Measurements from ENCODE around the gene CLMN.

The CLMN gene

GRCh38 chr14:95144849-95145248 is 174.9 kb downstream of the CLMN start:
- Histone ChIP-seq H3K79me2 (ENCODE audit: insufficient read depth, low read length) (peaks cover 67% of the 10 kb centered on the region), H3K9ac (ENCODE audit: low read length) (no peak overlapping the region), H3K9me3 (ENCODE audit: low read length) (peaks cover 3% of the 10 kb centered on the region; the same call in 1 of the 2 replicates), H3K27ac (ENCODE audit: low read depth, low read length, poor library complexity, severe bottlenecking) (no peak overlapping the region), H3K9me2 (ENCODE audit: low read depth, low read length) (no peaks in the 10 kb centered on the region), H3K4me3 (ENCODE audit: low read depth, low read length, poor library complexity, severe bottlenecking) (no peak overlapping the region), H3K36me3 (ENCODE audit: insufficient read depth, low read length) (peaks cover 10% of the 10 kb centered on the region), H3K4me1 (ENCODE audit: insufficient read depth, low read length, severe bottlenecking) (peaks cover 36% of the 10 kb centered on the region), H4K20me1 (ENCODE audit: insufficient read depth, low read length) (no peaks in the 10 kb centered on the region; the same call in 1 of the 2 replicates), H3F3A (ENCODE audit: insufficient read depth, low read length) (no peaks in the 10 kb centered on the region), H2AFZ (ENCODE audit: low read length) (no peak overlapping the region), H3K4me2 (ENCODE audit: low read length) (no peak overlapping the region), H3K27me3 (ENCODE audit: insufficient read depth, low read length) (no peaks in the 10 kb centered on the region)
- no peak for TF ChIP-seq EZH2 (IDR thresholded peaks at IDR 0.05; ENCODE audit: borderline replicate concordance, low read length)
- no peak for TF ChIP-seq CTCF (IDR thresholded peaks at IDR 0.05; ENCODE audit: low read length)

GRCh38 chr14:95143808-95144620 is 175.7 kb downstream of the CLMN start:
- Histone ChIP-seq H3K4me1 (ENCODE audit: insufficient read depth, low read length, severe bottlenecking) (peaks cover 37% of the 10 kb centered on the region), H3K9me2 (ENCODE audit: low read depth, low read length) (no peaks in the 10 kb centered on the region), H3K27me3 (ENCODE audit: insufficient read depth, low read length) (no peaks in the 10 kb centered on the region), H3K79me2 (ENCODE audit: insufficient read depth, low read length) (peaks cover 59% of the 10 kb centered on the region), H4K20me1 (ENCODE audit: insufficient read depth, low read length) (no peaks in the 10 kb centered on the region; the same call in 1 of the 2 replicates), H3K27ac (ENCODE audit: low read depth, low read length, poor library complexity, severe bottlenecking) (no peak overlapping the region), H2AFZ (ENCODE audit: low read length) (no peak overlapping the region), H3K36me3 (ENCODE audit: insufficient read depth, low read length) (peaks cover 10% of the 10 kb centered on the region), H3F3A (ENCODE audit: insufficient read depth, low read length) (no peaks in the 10 kb centered on the region), H3K9ac (ENCODE audit: low read length) (no peak overlapping the region), H3K4me3 (ENCODE audit: low read depth, low read length, poor library complexity, severe bottlenecking) (no peak overlapping the region), H3K4me2 (ENCODE audit: low read length) (no peak overlapping the region), H3K9me3 (ENCODE audit: low read length) (peaks cover 3% of the 10 kb centered on the region; the same call in 1 of the 2 replicates)
- no peak for TF ChIP-seq CTCF (IDR thresholded peaks at IDR 0.05; ENCODE audit: low read length)
- no peak for TF ChIP-seq EZH2 (IDR thresholded peaks at IDR 0.05; ENCODE audit: borderline replicate concordance, low read length)

GRCh38 chr14:95142208-95142607 is 177.5 kb downstream of the CLMN start:
- no peak overlapping the region for H3K4me2 ChIP-seq (ENCODE audit: low read length)
- no peak overlapping the region for H2AFZ ChIP-seq (ENCODE audit: low read length)
- H3K27me3 ChIP-seq (ENCODE audit: insufficient read depth, low read length), result no peaks in the 10 kb centered on the region
- H3K79me2 ChIP-seq (ENCODE audit: insufficient read depth, low read length), result peaks cover 44% of the 10 kb centered on the region
- H4K20me1 ChIP-seq (ENCODE audit: insufficient read depth, low read length), result no peaks in the 10 kb centered on the region; the same call in 1 of the 2 replicates
- H3F3A ChIP-seq (ENCODE audit: insufficient read depth, low read length), result no peaks in the 10 kb centered on the region
- peaks cover 10% of the 10 kb centered on the region for H3K36me3 ChIP-seq (ENCODE audit: insufficient read depth, low read length)
- H3K9ac ChIP-seq (ENCODE audit: low read length), result no peak overlapping the region
- no peak overlapping the region for H3K4me3 ChIP-seq (ENCODE audit: low read depth, low read length, poor library complexity, severe bottlenecking)
- H3K27ac ChIP-seq (ENCODE audit: low read depth, low read length, poor library complexity, severe bottlenecking), result no peak overlapping the region
- no peaks in the 10 kb centered on the region for H3K9me2 ChIP-seq (ENCODE audit: low read depth, low read length)
- peaks cover 3% of the 10 kb centered on the region; the same call in 1 of the 2 replicates for H3K9me3 ChIP-seq (ENCODE audit: low read length)
- peaks cover 37% of the 10 kb centered on the region for H3K4me1 ChIP-seq (ENCODE audit: insufficient read depth, low read length, severe bottlenecking)
- TF ChIP-seq CTCF (IDR thresholded peaks at IDR 0.05; ENCODE audit: low read length) (no peak), EZH2 (IDR thresholded peaks at IDR 0.05; ENCODE audit: borderline replicate concordance, low read length) (no peak)
